GM23338 (cell line): Measurements from ENCODE around the gene SNTB2. TPM values are rescaled to one million over a fixed set of nuclear protein-coding genes. Genes with fewer than 3 reads are reported as not detected.

ENCODE experiments used
- ATAC-seq: fragments of 200-7000 bp; cut with Tn5 transposase; 3 replicates; pipeline ENCODE4 v1.9.1; 2020
- DNase-seq: peaks from one replicate; pipeline ENCODE4 v3.0.0-alpha.2; 2015; ENCODE audit warnings: low spot score
- H2AFZ ChIP-seq: fragments of 200-600 bp; sonication (generic); 2 replicates; pipeline ENCODE4 v1.8.0; 2016; ENCODE audit warnings: antibody characterized with exemption, mild to moderate bottlenecking, moderate library complexity
- H3F3A ChIP-seq: fragments of 200-600 bp; sonication (generic); replicated peaks from 2 replicates; pipeline ENCODE4 v1.8.0; 2017; ENCODE audit warnings: antibody characterized with exemption, mixed run types, low read depth
- H3K27ac ChIP-seq: fragments of 200-600 bp; sonication (generic); 2 replicates; pipeline ENCODE4 v1.6.1; 2016; ENCODE audit warnings: low read depth
- H3K27me3 ChIP-seq: fragments of 200-600 bp; sonication (generic); 2 replicates; pipeline ENCODE4 v1.8.0; 2016; ENCODE audit warnings: mild to moderate bottlenecking, mixed run types, moderate library complexity; ENCODE audit not compliant: insufficient read depth
- H3K36me3 ChIP-seq: fragments of 200-600 bp; sonication (generic); 2 replicates; pipeline ENCODE4 v1.8.0; 2016; ENCODE audit warnings: mild to moderate bottlenecking; ENCODE audit not compliant: insufficient read depth
- H3K4me1 ChIP-seq: fragments of 200-600 bp; sonication (generic); 2 replicates; pipeline ENCODE4 v1.8.0; 2016; ENCODE audit warnings: mild to moderate bottlenecking, moderate library complexity; ENCODE audit not compliant: insufficient read depth
- H3K4me2 ChIP-seq: fragments of 200-600 bp; sonication (generic); 2 replicates; pipeline ENCODE4 v1.7.1; 2017; ENCODE audit warnings: mixed run types
- H3K4me3 ChIP-seq: fragments of 200-600 bp; sonication (generic); 2 replicates; pipeline ENCODE4 v1.6.1; 2016; ENCODE audit warnings: mixed run types
- H3K79me2 ChIP-seq: fragments of 200-600 bp; sonication (generic); replicated peaks from 2 replicates; pipeline ENCODE4 v1.8.0; 2017; ENCODE audit warnings: mild to moderate bottlenecking; ENCODE audit not compliant: insufficient read depth
- H3K9me2 ChIP-seq: fragments of 200-600 bp; sonication (generic); 2 replicates; pipeline ENCODE4 v1.8.0; 2017; ENCODE audit not compliant: insufficient read depth
- H4K20me1 ChIP-seq: fragments of 200-600 bp; sonication (generic); replicated peaks from 2 replicates; pipeline ENCODE4 v1.8.0; 2017; ENCODE audit warnings: mild to moderate bottlenecking; ENCODE audit not compliant: insufficient read depth
- H3K27ac Mint-ChIP-seq: 2 replicates; pipeline ENCODE4 v1.8.0; 2020; ENCODE audit warnings: inconsistent platforms, mild to moderate bottlenecking, moderate library complexity, mixed read lengths
- H3K27me3 Mint-ChIP-seq: 3 replicates; pipeline ENCODE4 v1.8.0; 2022; ENCODE audit warnings: low read depth, mild to moderate bottlenecking, moderate library complexity, mixed read lengths, inconsistent platforms; ENCODE audit not compliant: insufficient read depth, poor library complexity
- H3K36me3 Mint-ChIP-seq: 3 replicates; pipeline ENCODE4 v1.8.0; 2021; ENCODE audit warnings: low read depth, mild to moderate bottlenecking, inconsistent platforms, moderate library complexity, mixed read lengths
- H3K4me1 Mint-ChIP-seq: 3 replicates; pipeline ENCODE4 v1.8.0; 2020; ENCODE audit warnings: mild to moderate bottlenecking, inconsistent platforms, mixed read lengths
- H3K4me3 Mint-ChIP-seq: 3 replicates; pipeline ENCODE4 v1.8.0; 2021; ENCODE audit warnings: moderate library complexity, mild to moderate bottlenecking, inconsistent platforms, mixed read lengths
- H3K9me3 Mint-ChIP-seq: 3 replicates; pipeline ENCODE4 v1.8.0; 2020; ENCODE audit warnings: moderate library complexity, mild to moderate bottlenecking, inconsistent platforms, mixed read lengths
- CREB1 ChIP-seq: fragments of 250-450 bp; sonication (Bioruptor Pico); IDR thresholded peaks from 2 replicates; pipeline ENCODE4 v1.5.0; 2020; ENCODE audit warnings: low read depth, mild to moderate bottlenecking, moderate library complexity
- EZH2 ChIP-seq: fragments of 200-600 bp; sonication (generic); IDR thresholded peaks from one replicate; pipeline ENCODE4 v1.8.0; 2017; ENCODE audit warnings: antibody characterized with exemption, mild to moderate bottlenecking, low read depth; ENCODE audit not compliant: unreplicated experiment
- EZH2phosphoT487 ChIP-seq: fragments of 200-600 bp; sonication (generic); IDR thresholded peaks from one replicate; pipeline ENCODE4 v1.8.1; 2018; ENCODE audit warnings: antibody characterized with exemption; ENCODE audit not compliant: unreplicated experiment
- JUNB ChIP-seq: IDR thresholded peaks from one replicate; pipeline ENCODE4 v1.6.1; 2016; ENCODE audit warnings: antibody characterized with exemption; ENCODE audit not compliant: unreplicated experiment
- NANOG ChIP-seq: IDR thresholded peaks from 2 replicates; pipeline ENCODE4 v1.6.1; 2016; ENCODE audit warnings: antibody characterized with exemption, borderline replicate concordance
- POLR2AphosphoS5 ChIP-seq: IDR thresholded peaks from 2 replicates; pipeline ENCODE4 v1.6.1; 2016; ENCODE audit warnings: antibody characterized with exemption, low read depth
- REST ChIP-seq: IDR thresholded peaks from one replicate; pipeline ENCODE4 v1.6.1; 2018; ENCODE audit warnings: antibody characterized with exemption; ENCODE audit not compliant: unreplicated experiment
- STAT1 ChIP-seq: IDR thresholded peaks from one replicate; pipeline ENCODE4 v1.6.1; 2016; ENCODE audit warnings: antibody characterized with exemption; ENCODE audit not compliant: unreplicated experiment
- ZNF114 ChIP-seq: fragments of 250-450 bp; sonication (Bioruptor Pico); IDR thresholded peaks from 2 replicates; pipeline ENCODE4 v1.5.0; 2020; ENCODE audit warnings: mild to moderate bottlenecking, moderate library complexity
- ZNF331 ChIP-seq: fragments of 250-450 bp; sonication (Bioruptor Pico); IDR thresholded peaks from 2 replicates; pipeline ENCODE4 v1.5.0; 2020; ENCODE audit warnings: low read depth, mild to moderate bottlenecking, moderate library complexity
- polyA plus RNA-seq: library from polyadenylated mRNA; unstranded; fragments of >200 nt; fragmentation: Nextera tagmentation; extraction: Ambion mirVana; gene quantifications from 2 replicates; pipeline ENCODE4 v1.2.1, GENCODE V29; 2016
- total RNA-seq: library from RNA; depleted of rRNA; stranded (reverse); fragments of >200 nt; shearing (Covaris generic); gene quantifications from 2 replicates; pipeline ENCODE4 v1.2.3, GENCODE V29; 2014
- TF ChIP-seq, protein P1 (sequence below): IDR thresholded peaks from 2 replicates; pipeline ENCODE4 v1.6.1; 2016; ENCODE audit warnings: antibody characterized with exemption
- TF ChIP-seq, protein P2 (sequence below), 2 experiments: fragments of 200-600 bp in 1 of 2; sonication (generic) in 1 of 2; conservative IDR thresholded peaks; 2 replicates each; pipeline versions ENCODE4 v1.5.1 to v1.6.1; 2016 to 2017; ENCODE audit warnings: antibody characterized with exemption in 2 of 2, low read depth in 2 of 2, mild to moderate bottlenecking in 2 of 2, moderate library complexity in 1 of 2
- TF ChIP-seq, protein P3 (sequence below): fragments of 250-450 bp; sonication (Bioruptor Pico); IDR thresholded peaks from 2 replicates; pipeline ENCODE4 v1.5.0; 2020; ENCODE audit warnings: mild to moderate bottlenecking, moderate library complexity

The SNTB2 gene
- total and polyA plus RNA-seq, 2 experiments from 2014 or later: 4.8 to 42.7 TPM

- Histone ChIP-seq H3K4me2 (no peak overlapping the region), H3K36me3 (no peaks in the 10 kb centered on the region), H2AFZ (no peak overlapping the region), H3F3A (peaks cover 8% of the 10 kb centered on the region; the same call in 1 of the 2 replicates), H3K27ac (no peak overlapping the region), H3K79me2 (no peaks in the 10 kb centered on the region), H3K4me1 (peaks cover 4% of the 10 kb centered on the region; the same call in 1 of the 2 replicates), H3K9me2 (no peaks in the 10 kb centered on the region), H3K27me3 (no peaks in the 10 kb centered on the region), H3K4me3 (no peak overlapping the region), H4K20me1 (no peaks in the 10 kb centered on the region)
- DNase-seq: no peak
- Mint-ChIP-seq H3K4me3 (no peak overlapping the region), H3K36me3 (no peaks in the 10 kb centered on the region; the same call in 2 of the 3 replicates), H3K9me3 (no peaks in the 10 kb centered on the region), H3K27ac (no peak overlapping the region), H3K27me3 (no peaks in the 10 kb centered on the region), H3K4me1 (no peaks in the 10 kb centered on the region; the same call in 2 of the 3 replicates)
- TF ChIP-seq STAT1 (no peak), EZH2phosphoT487 (no peak), NANOG (no peak), POLR2AphosphoS5 (no peak), ZNF114 (CRISPR knock-in tag) (no peak), EZH2 (no peak), JUNB (no peak), REST (no peak), ZNF331 (CRISPR knock-in tag) (no peak), CREB1 (no peak)
- TF ChIP-seq, protein P1, sequence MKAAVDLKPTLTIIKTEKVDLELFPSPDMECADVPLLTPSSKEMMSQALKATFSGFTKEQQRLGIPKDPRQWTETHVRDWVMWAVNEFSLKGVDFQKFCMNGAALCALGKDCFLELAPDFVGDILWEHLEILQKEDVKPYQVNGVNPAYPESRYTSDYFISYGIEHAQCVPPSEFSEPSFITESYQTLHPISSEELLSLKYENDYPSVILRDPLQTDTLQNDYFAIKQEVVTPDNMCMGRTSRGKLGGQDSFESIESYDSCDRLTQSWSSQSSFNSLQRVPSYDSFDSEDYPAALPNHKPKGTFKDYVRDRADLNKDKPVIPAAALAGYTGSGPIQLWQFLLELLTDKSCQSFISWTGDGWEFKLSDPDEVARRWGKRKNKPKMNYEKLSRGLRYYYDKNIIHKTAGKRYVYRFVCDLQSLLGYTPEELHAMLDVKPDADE: no peak
- TF ChIP-seq, protein P2, sequence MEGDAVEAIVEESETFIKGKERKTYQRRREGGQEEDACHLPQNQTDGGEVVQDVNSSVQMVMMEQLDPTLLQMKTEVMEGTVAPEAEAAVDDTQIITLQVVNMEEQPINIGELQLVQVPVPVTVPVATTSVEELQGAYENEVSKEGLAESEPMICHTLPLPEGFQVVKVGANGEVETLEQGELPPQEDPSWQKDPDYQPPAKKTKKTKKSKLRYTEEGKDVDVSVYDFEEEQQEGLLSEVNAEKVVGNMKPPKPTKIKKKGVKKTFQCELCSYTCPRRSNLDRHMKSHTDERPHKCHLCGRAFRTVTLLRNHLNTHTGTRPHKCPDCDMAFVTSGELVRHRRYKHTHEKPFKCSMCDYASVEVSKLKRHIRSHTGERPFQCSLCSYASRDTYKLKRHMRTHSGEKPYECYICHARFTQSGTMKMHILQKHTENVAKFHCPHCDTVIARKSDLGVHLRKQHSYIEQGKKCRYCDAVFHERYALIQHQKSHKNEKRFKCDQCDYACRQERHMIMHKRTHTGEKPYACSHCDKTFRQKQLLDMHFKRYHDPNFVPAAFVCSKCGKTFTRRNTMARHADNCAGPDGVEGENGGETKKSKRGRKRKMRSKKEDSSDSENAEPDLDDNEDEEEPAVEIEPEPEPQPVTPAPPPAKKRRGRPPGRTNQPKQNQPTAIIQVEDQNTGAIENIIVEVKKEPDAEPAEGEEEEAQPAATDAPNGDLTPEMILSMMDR (conservative IDR thresholded peaks at IDR 0.05; ENCODE audit: low read depth in 2 of 2): no peak
- TF ChIP-seq, protein P3, sequence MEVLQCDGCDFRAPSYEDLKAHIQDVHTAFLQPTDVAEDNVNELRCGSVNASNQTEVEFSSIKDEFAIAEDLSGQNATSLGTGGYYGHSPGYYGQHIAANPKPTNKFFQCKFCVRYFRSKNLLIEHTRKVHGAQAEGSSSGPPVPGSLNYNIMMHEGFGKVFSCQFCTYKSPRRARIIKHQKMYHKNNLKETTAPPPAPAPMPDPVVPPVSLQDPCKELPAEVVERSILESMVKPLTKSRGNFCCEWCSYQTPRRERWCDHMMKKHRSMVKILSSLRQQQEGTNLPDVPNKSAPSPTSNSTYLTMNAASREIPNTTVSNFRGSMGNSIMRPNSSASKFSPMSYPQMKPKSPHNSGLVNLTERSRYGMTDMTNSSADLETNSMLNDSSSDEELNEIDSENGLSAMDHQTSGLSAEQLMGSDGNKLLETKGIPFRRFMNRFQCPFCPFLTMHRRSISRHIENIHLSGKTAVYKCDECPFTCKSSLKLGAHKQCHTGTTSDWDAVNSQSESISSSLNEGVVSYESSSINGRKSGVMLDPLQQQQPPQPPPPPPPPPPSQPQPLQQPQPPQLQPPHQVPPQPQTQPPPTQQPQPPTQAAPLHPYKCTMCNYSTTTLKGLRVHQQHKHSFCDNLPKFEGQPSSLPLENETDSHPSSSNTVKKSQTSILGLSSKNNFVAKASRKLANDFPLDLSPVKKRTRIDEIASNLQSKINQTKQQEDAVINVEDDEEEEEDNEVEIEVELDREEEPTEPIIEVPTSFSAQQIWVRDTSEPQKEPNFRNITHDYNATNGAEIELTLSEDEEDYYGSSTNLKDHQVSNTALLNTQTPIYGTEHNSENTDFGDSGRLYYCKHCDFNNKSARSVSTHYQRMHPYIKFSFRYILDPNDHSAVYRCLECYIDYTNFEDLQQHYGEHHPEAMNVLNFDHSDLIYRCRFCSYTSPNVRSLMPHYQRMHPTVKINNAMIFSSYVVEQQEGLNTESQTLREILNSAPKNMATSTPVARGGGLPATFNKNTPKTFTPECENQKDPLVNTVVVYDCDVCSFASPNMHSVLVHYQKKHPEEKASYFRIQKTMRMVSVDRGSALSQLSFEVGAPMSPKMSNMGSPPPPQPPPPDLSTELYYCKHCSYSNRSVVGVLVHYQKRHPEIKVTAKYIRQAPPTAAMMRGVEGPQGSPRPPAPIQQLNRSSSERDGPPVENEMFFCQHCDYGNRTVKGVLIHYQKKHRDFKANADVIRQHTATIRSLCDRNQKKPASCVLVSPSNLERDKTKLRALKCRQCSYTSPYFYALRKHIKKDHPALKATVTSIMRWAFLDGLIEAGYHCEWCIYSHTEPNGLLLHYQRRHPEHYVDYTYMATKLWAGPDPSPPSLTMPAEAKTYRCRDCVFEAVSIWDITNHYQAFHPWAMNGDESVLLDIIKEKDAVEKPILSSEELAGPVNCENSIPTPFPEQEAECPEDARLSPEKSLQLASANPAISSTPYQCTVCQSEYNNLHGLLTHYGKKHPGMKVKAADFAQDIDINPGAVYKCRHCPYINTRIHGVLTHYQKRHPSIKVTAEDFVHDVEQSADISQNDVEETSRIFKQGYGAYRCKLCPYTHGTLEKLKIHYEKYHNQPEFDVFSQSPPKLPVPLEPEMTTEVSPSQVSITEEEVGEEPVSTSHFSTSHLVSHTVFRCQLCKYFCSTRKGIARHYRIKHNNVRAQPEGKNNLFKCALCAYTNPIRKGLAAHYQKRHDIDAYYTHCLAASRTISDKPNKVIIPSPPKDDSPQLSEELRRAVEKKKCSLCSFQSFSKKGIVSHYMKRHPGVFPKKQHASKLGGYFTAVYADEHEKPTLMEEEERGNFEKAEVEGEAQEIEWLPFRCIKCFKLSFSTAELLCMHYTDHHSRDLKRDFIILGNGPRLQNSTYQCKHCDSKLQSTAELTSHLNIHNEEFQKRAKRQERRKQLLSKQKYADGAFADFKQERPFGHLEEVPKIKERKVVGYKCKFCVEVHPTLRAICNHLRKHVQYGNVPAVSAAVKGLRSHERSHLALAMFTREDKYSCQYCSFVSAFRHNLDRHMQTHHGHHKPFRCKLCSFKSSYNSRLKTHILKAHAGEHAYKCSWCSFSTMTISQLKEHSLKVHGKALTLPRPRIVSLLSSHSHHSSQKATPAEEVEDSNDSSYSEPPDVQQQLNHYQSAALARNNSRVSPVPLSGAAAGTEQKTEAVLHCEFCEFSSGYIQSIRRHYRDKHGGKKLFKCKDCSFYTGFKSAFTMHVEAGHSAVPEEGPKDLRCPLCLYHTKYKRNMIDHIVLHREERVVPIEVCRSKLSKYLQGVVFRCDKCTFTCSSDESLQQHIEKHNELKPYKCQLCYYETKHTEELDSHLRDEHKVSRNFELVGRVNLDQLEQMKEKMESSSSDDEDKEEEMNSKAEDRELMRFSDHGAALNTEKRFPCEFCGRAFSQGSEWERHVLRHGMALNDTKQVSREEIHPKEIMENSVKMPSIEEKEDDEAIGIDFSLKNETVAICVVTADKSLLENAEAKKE (CRISPR knock-in tag): no peak
- ATAC-seq: no peak
These were observed 119.1 kb downstream of the SNTB2 start for GRCh38 chr16:69306031-69306430.
